Keratinocyte (primary cell): ENCODE measurements around the gene IGF1R.

Experiments
- CTCF ChIP-seq, 3 experiments: IDR thresholded peaks in 1 of 3; conservative IDR thresholded peaks in 1 of 3; optimal IDR thresholded peaks in 1 of 3; 2 replicates in 2 of 3; 3 replicates in 1 of 3; pipeline versions ENCODE3 to v1.5.1; 2011; ENCODE audit warnings: low read length in 3 of 3, mild to moderate bottlenecking in 3 of 3, moderate library complexity in 2 of 3, control low read depth in 1 of 3, inconsistent platforms in 1 of 3; ENCODE audit not compliant: insufficient read depth in 2 of 3; ENCODE audit errors: extremely low read depth in 1 of 3
- EZH2 ChIP-seq: IDR thresholded peaks from one replicate; pipeline ENCODE4 v1.6.1; 2012; ENCODE audit warnings: inconsistent platforms, mild to moderate bottlenecking, low read length, moderate library complexity

GRCh38 chr15:98683831-98684230 is 35.5 kb downstream of the IGF1R start:
- TF ChIP-seq CTCF (optimal IDR thresholded peaks at IDR 0.05 in 1 of 3, IDR thresholded peaks at IDR 0.05 in 1 of 3, conservative IDR thresholded peaks at IDR 0.05 in 1 of 3; ENCODE audit: extremely low read depth in 1 of 3, insufficient read depth in 2 of 3, low read length in 3 of 3) (no peak), EZH2 (no peak)
